ENCODE results near the gene GPR33.
"Not testable (repeated sequence)": the region's sequence is repeated elsewhere in the genome, so short reads cannot be mapped to it uniquely, and the experiment has no call there.

GPR33 gene

GRCh38 chr14:31457665-31458659, 29.9 kb downstream of the GPR33 start:
- no peak for DNase-seq

GRCh38 chr14:31456841-31457664, 30.8 kb downstream of the GPR33 start, which contains the start of gene DTD2:
Gene DTD2, minus strand, starts transcription at chr14:31457506. Its CDS starts 113 bp downstream, at chr14:31457393.
- peak; percentile 95 for DNase-seq

GRCh38 chr14:31449971-31450610, 37.7 kb downstream of the GPR33 start:
- DNase-seq, result no peak

GRCh38 chr14:31449136-31449535, 38.7 kb downstream of the GPR33 start:
- no peak for DNase-seq

GRCh38 chr14:31445703-31446102, 42.1 kb downstream of the GPR33 start:
- no peak for DNase-seq

GRCh38 chr14:31442284-31442683, 45.6 kb downstream of the GPR33 start:
- DNase-seq, result no peak

GRCh38 chr14:31441273-31442111, 46.3 kb downstream of the GPR33 start:
- no peak for DNase-seq

- DNase-seq, result no peak
Observed at GRCh38 chr14:31440280-31440679, 47.6 kb downstream of the GPR33 start.

GRCh38 chr14:31439561-31439960, 48.3 kb downstream of the GPR33 start:
- DNase-seq, result no peak

GRCh38 chr14:31437045-31437691, 50.7 kb downstream of the GPR33 start:
- DNase-seq, result not testable (repeated sequence)

- DNase-seq, result no peak
Observed at GRCh38 chr14:31435276-31435675, 52.6 kb downstream of the GPR33 start.

Data from right forelimb (tissue), 1 donor.